BJ (cell line): ENCODE measurements around the gene B4GALT2. TPM values are rescaled to one million over a fixed set of nuclear protein-coding genes. Genes with fewer than 3 reads are reported as not detected.

Experiments used
- CTCF ChIA-PET: fragments of 350-600 bp; formaldehyde crosslinking; extraction: SDS; loops from one replicate; lab custom pipeline; 2021; ENCODE audit warnings: antibody characterized with exemption, inconsistent platforms; lab: Yijun Ruan, JAX
- POLR2A ChIA-PET: fragments of 300-600 bp; sonication (Branson Sonifier 250); formaldehyde crosslinking; extraction: SDS; loops from one replicate; lab custom pipeline; 2021; ENCODE audit warnings: antibody characterized with exemption; lab: Charles Lee
- DNase-seq: peaks from one replicate; pipeline ENCODE4 v3.0.0-alpha.2; 2011; ENCODE audit warnings: low read depth
- H3K27me3 ChIP-seq: 2 replicates; pipeline ENCODE4 v1.6.0; 2011; ENCODE audit warnings: low read length; ENCODE audit not compliant: control insufficient read depth, insufficient read depth
- H3K36me3 ChIP-seq: 2 replicates; pipeline ENCODE4 v1.5.1; 2011; ENCODE audit warnings: low read length; ENCODE audit not compliant: control insufficient read depth, insufficient read depth
- H3K4me3 ChIP-seq: 2 replicates; pipeline ENCODE4 v1.5.1; 2011; ENCODE audit warnings: low read depth, mild to moderate bottlenecking, control low read depth, low read length
- CTCF ChIP-seq: IDR thresholded peaks from 2 replicates; pipeline ENCODE4 v1.5.1; 2011; ENCODE audit warnings: low read depth, mild to moderate bottlenecking, control low read depth, inconsistent platforms, low read length, moderate library complexity; ENCODE audit not compliant: insufficient read depth
- polyA plus RNA-seq: library from polyadenylated mRNA; depleted of rRNA; stranded (reverse); fragments of >200 nt; gene quantifications from 2 replicates; pipeline ENCODE4 v1.2.3, GENCODE V29; 2011

B4GALT2 gene
- polyA plus RNA-seq, 1 experiment: 82.2 TPM

- Histone ChIP-seq H3K4me3 (no peak overlapping the region), H3K36me3 (peaks cover 20% of the 10 kb centered on the region), H3K27me3 (no peaks in the 10 kb centered on the region)
- DNase-seq: no peak
- TF ChIP-seq CTCF: no peak
- ChIA-PET POLR2A (no interaction called here), CTCF (interaction anchor here (1.0 to 4.6 kb wide), 3 partner anchors 10 to 32 kb away, joined by 3 to 31 read pairs (median 9); no protein-coding TSS in a partner anchor)
Observed at GRCh38 chr1:44016041-44016889, 37.3 kb downstream of the B4GALT2 start.

GRCh38 chr1:44016890-44017400, 37.9 kb downstream of the B4GALT2 start:
- H3K36me3 ChIP-seq: peaks cover 26% of the 10 kb centered on the region
- POLR2A ChIA-PET: no interaction called here
- no peaks in the 10 kb centered on the region for H3K27me3 ChIP-seq
- CTCF ChIA-PET: interaction anchor here (1.0 to 4.6 kb wide), 3 partner anchors 11 to 32 kb away, joined by 3 to 31 read pairs (median 9); no protein-coding TSS in a partner anchor
- H3K4me3 ChIP-seq: no peak overlapping the region
- TF ChIP-seq CTCF: no peak
- DNase-seq: no peak

DNA sequence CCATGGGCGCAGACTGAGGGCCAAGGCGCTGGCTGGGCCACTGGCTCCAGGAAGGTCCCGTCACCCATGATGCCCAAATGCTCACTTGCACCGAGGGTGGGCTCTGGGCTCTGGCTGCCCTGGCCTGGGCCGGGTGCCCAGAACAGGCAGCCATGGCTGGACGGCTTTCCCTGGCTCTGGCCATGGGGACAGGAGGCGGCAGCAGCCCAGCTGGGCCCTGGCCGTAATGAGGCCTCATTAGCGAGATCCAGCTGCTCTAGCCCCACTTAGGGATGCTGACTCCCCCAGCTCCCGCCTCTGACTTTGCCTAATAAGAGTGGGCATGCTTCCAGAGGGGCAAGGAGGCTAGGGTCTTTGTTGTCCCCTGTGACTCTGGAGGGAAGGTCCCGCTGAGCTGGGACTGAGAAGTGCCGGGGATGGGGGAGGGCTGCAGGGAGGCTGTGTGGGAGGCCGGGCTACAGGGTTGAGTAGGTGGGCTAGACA, 40.5 kb downstream of the B4GALT2 start:
- POLR2A ChIA-PET: no interaction called here

DNA sequence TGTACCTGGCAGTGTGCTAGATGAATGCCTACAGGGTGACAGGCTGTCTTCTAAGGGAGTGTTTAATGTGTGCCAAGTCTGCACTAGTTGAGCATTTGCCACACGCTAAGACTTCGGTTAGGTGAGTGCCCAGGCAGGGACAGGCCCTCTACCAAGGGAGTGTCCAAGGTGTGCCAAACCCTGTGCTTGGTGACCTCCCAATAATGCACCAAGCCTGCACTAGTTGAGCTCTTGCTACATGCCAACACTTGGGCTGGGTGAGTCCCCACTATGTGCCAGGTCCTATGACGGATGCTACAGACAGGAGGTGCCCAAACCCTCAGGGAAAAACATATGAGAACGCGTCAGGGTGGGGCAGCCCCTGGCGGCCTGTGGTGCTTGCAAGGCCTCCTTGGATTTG, 41.5 kb downstream of the B4GALT2 start:
- no peak for DNase-seq
- no peaks in the 10 kb centered on the region for H3K27me3 ChIP-seq
- TF ChIP-seq CTCF: no peak
- ChIA-PET CTCF (interaction anchor here (0.6 to 4.6 kb wide), 3 partner anchors 14 to 28 kb away, joined by 4 to 31 read pairs (median 15); no protein-coding TSS in a partner anchor), POLR2A (no interaction called here)
- no peak overlapping the region for H3K4me3 ChIP-seq
- H3K36me3 ChIP-seq: peaks cover 30% of the 10 kb centered on the region

More for the DNA sequence above, 40.5 kb downstream of the B4GALT2 start:
- Histone ChIP-seq H3K4me3 (no peak overlapping the region), H3K27me3 (no peaks in the 10 kb centered on the region), H3K36me3 (peaks cover 28% of the 10 kb centered on the region)
- DNase-seq: no peak
- CTCF ChIA-PET: interaction anchor here (1.5 to 4.6 kb wide), 3 partner anchors 9 to 17 kb away, joined by 4 to 31 read pairs (median 15); no protein-coding TSS in a partner anchor
- no peak for TF ChIP-seq CTCF

DNA sequence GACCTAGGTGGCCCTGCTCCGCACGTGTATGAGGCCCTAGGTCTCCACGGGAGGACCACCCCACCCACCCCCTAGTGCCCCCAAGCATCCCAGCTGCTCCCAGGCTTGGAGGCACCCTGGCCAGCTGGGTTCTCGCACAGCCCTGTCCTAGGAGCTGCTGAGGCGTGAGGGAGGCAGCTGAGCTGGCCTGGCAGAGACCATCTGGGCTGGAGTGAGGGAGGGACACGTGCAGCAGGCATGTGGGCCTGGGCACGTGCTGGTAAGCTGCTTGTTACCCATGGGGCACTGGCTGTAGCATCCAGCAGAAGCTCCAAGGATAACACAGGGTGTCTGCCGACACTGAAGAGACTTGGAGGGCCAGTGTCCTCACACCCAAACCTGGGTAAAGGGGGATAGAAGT, 42.1 kb downstream of the B4GALT2 start:
- DNase-seq: no peak
- CTCF ChIA-PET: interaction anchor here (0.6 to 3.2 kb wide), 3 partner anchors 15 to 27 kb away, joined by 4 to 19 read pairs (median 15); no protein-coding TSS in a partner anchor
- peaks cover 26% of the 10 kb centered on the region for H3K36me3 ChIP-seq
- H3K27me3 ChIP-seq: no peaks in the 10 kb centered on the region
- TF ChIP-seq CTCF: no peak
- POLR2A ChIA-PET: no interaction called here
- H3K4me3 ChIP-seq: no peak overlapping the region
